Transverse colon (tissue), 4 donors: Measurements from ENCODE around the gene COMMD4.

Experiments used
- EP300 ChIP-seq: sonication (generic); formaldehyde crosslinking; IDR thresholded peaks from one replicate; pipeline ENCODE4 v1.6.1; 2017; ENCODE audit warnings: antibody characterized with exemption, low read depth
- POLR2A ChIP-seq: fragments of 450-650 bp; IDR thresholded peaks from one replicate; pipeline ENCODE4 v1.6.1; 2016; ENCODE audit warnings: antibody characterized with exemption, mild to moderate bottlenecking, moderate library complexity
- POLR2AphosphoS5 ChIP-seq, 3 donors: sonication (generic); formaldehyde crosslinking; IDR thresholded peaks; one replicate each; pipeline ENCODE4 v1.6.1; 2016; ENCODE audit warnings: antibody characterized with exemption in 3 of 3
- TF ChIP-seq, protein P1 (sequence below), 5 experiments: fragments of 200-600 bp in 3 of 5; fragments of 450-650 bp in 2 of 5; sonication (generic) in 3 of 5; IDR thresholded peaks; 1 replicate in 2 of 5; 2 replicates in 3 of 5; pipeline ENCODE4 v1.5.1; 2016 to 2017; ENCODE audit warnings: antibody characterized with exemption in 5 of 5, inconsistent platforms in 3 of 5, mild to moderate bottlenecking in 2 of 5, moderate library complexity in 1 of 5

GRCh38 chr15:75347222-75348033 is 11.6 kb downstream of the COMMD4 start:
- TF ChIP-seq, protein P1, sequence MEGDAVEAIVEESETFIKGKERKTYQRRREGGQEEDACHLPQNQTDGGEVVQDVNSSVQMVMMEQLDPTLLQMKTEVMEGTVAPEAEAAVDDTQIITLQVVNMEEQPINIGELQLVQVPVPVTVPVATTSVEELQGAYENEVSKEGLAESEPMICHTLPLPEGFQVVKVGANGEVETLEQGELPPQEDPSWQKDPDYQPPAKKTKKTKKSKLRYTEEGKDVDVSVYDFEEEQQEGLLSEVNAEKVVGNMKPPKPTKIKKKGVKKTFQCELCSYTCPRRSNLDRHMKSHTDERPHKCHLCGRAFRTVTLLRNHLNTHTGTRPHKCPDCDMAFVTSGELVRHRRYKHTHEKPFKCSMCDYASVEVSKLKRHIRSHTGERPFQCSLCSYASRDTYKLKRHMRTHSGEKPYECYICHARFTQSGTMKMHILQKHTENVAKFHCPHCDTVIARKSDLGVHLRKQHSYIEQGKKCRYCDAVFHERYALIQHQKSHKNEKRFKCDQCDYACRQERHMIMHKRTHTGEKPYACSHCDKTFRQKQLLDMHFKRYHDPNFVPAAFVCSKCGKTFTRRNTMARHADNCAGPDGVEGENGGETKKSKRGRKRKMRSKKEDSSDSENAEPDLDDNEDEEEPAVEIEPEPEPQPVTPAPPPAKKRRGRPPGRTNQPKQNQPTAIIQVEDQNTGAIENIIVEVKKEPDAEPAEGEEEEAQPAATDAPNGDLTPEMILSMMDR (IDR thresholded peaks at IDR 0.05), result no peak
- TF ChIP-seq EP300 (no peak), POLR2A (no peak), POLR2AphosphoS5 (IDR thresholded peaks at IDR 0.05) (peak in 1 of 3 donors; percentile 17)
